ENCODE data around the gene ARHGEF11. TPM values are rescaled to one million over a fixed set of nuclear protein-coding genes. Genes with fewer than 3 reads are reported as not detected.

Gene ARHGEF11
- total and polyA plus RNA-seq, 12 donors: 10.4 to 34.5 (median 26.8) TPM

DNA sequence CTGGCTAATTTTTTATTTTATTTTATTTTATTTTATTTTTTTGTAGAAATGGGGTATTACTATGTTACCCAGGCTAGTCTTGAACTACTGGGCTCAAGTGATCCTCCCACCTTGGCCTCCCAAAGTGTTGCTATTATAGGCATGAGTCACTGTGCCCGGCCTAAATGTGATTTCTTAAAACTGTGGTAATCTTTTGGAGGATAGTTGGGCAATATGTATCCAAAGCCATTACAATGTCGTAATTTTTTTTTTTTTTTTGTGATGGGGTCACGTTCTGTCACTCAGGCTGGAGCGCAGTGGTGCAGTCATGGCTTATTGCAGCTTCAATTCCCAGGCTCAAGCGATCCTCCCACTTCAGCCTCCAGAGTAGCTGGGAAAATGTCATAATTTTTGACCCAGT, 39.9 kb upstream of the ARHGEF11 start:
- Histone ChIP-seq H3K4me3 (no peak overlapping the region), H3K4me1 (peaks cover 0 to 6% (median 0%) of the 10 kb centered on the region in 9 donors), H3K27me3 (no peaks in the 10 kb centered on the region), H3K9me3 (no peaks in the 10 kb centered on the region), H3K36me3 (no peaks in the 10 kb centered on the region), H3K27ac (no peak overlapping the region)
- intact Hi-C loops (cut with DNase I): no loop called here
- no peak for DNase-seq
- no peak for TF ChIP-seq CTCF (IDR thresholded peaks at IDR 0.05)
- no peak for ATAC-seq
- 84 to 86% methylated on average over 5 of the region's 5 CpGs for WGBS, 2 donors

DNA sequence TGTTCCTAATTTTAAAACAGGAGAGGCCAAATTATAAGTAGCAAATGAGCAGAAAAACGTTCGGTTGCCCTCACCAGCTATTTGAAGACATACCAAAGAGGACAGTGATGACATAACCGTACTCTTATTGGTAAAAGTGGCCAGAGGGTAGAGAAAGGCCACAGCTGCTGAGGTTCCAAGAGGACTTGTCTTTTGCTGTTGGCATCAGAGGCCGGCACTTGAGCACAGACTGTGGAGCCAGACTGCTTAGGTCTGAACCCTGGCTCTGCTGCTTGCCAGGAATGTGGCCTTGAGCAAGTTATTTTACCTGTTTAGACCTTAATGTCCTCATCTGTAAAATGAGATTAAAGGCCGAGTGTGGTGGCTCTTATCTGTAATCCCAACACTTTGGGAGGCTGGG, 39.2 kb upstream of the ARHGEF11 start:
- Histone ChIP-seq H3K27ac (no peak overlapping the region), H3K4me1 (no peaks in the 10 kb centered on the region), H3K27me3 (no peaks in the 10 kb centered on the region), H3K9me3 (no peaks in the 10 kb centered on the region), H3K36me3 (no peaks in the 10 kb centered on the region), H3K4me3 (no peak overlapping the region)
- no peak for TF ChIP-seq CTCF (IDR thresholded peaks at IDR 0.05)
- intact Hi-C loops (cut with DNase I): no loop called here
- WGBS, 2 donors: 81 to 83% methylated on average over 5 of the region's 5 CpGs
- no peak for ATAC-seq
- no peak for DNase-seq

- peaks cover 0 to 6% (median 0%) of the 10 kb centered on the region in 7 donors for H3K27me3 ChIP-seq
- H3K4me3 ChIP-seq: no peak overlapping the region
- no peaks in the 10 kb centered on the region for H3K9me3 ChIP-seq
- intact Hi-C loops (cut with DNase I): no loop called here
- DNase-seq: no peak
- ATAC-seq: no peak
- WGBS, 2 donors: 71 to 75% methylated on average over 5 of the region's 5 CpGs
- no peaks in the 10 kb centered on the region for H3K36me3 ChIP-seq
- no peak for TF ChIP-seq CTCF (IDR thresholded peaks at IDR 0.05)
- H3K27ac ChIP-seq: no peak overlapping the region
- no peaks in the 10 kb centered on the region for H3K4me1 ChIP-seq
Observed at GRCh38 chr1:157081707-157082106, 36.2 kb upstream of the ARHGEF11 start.

- no peaks in the 10 kb centered on the region for H3K36me3 ChIP-seq
- no peaks in the 10 kb centered on the region for H3K9me3 ChIP-seq
- intact Hi-C loops (cut with DNase I): no loop called here
- no peak overlapping the region for H3K4me3 ChIP-seq
- WGBS, 2 donors: 74 to 81% methylated on average over 10 of the region's 10 CpGs
- H3K4me1 ChIP-seq: no peaks in the 10 kb centered on the region
- no peak for TF ChIP-seq CTCF (IDR thresholded peaks at IDR 0.05)
- peaks cover 0 to 14% (median 3%) of the 10 kb centered on the region in 7 donors for H3K27me3 ChIP-seq
- no peak for ATAC-seq
- no peak for DNase-seq
- no peak overlapping the region for H3K27ac ChIP-seq
Observed at GRCh38 chr1:157080714-157081113, 35.2 kb upstream of the ARHGEF11 start.

All from heart right ventricle (tissue), 16 donors.